Ramos (cell line): ENCODE data around the gene CCDC86.

Source experiments
- in situ Hi-C: fragments of 300-500 bp; cut with MboI; formaldehyde crosslinking; loops from one replicate; pipeline ENCODE4 v1.14.3; 2022; ENCODE audit warnings: low sequenced_read_pairs; ENCODE audit not compliant: unreplicated experiment

The CCDC86 gene

GRCh38 chr11:60867871-60868681 is 26.2 kb downstream of the CCDC86 start:
- in situ Hi-C loops: no loop called here

GRCh38 chr11:60868682-60869450 is 27.0 kb downstream of the CCDC86 start:
- in situ Hi-C loops: no loop called here

GRCh38 chr11:60869451-60869825 is 27.5 kb downstream of the CCDC86 start:
- in situ Hi-C loops: no loop called here

DNA sequence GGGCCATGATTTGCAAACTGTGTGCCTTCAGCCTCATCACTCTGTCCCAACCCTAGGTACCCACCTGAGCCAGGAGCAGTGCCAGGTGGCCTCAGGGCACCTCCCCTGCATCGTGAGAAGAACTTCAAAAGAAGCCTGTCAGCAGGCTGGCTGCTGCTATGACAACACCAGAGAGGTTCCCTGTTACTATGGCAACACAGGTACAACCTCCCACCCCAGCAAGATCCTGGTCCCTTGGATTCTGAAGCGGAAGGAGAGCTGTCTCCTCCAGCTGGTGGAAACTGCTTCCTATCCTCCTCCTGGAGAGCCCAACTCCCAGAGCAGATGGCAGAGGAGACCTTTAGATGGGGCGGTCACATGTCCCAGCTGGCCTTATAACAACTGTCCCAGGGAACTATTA is 28.4 kb downstream of the CCDC86 start:
- in situ Hi-C loops: no loop called here

GRCh38 chr11:60870733-60871377 is 28.9 kb downstream of the CCDC86 start:
- in situ Hi-C loops: no loop called here

DNA sequence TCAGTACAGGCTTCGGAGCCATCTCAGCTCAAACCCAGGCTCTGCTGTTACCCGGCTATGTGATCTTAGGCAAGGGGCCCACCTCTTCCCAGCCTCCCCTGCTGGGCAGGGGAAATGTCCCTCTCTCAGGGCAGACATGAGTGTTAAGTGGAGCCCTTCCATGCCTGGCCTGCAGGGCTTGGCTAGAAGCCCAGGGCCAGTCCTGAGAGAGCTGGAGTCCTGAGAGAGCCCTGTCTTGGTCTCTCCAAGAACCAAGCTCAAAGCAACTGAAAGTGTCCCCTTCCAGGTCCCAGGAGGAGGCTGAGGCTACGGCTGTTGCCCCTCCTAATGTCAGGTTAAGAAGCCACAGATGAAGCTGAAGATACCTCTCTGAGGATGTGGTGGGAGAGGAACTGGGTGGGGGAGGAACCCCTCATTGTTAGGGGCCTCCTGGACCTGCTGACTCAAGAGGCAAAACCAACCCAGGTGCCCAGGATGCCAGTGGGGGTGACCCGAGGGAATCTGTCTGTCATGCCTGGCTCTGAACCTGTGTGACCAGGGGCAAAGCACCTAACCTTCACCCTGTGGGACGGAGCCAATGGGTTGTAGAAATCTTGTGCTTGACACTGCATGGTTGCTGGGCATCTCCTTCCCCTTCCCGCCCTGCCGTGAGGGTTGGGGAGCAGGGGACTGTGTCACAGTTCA is 29.6 kb downstream of the CCDC86 start:
- in situ Hi-C loops: no loop called here

DNA sequence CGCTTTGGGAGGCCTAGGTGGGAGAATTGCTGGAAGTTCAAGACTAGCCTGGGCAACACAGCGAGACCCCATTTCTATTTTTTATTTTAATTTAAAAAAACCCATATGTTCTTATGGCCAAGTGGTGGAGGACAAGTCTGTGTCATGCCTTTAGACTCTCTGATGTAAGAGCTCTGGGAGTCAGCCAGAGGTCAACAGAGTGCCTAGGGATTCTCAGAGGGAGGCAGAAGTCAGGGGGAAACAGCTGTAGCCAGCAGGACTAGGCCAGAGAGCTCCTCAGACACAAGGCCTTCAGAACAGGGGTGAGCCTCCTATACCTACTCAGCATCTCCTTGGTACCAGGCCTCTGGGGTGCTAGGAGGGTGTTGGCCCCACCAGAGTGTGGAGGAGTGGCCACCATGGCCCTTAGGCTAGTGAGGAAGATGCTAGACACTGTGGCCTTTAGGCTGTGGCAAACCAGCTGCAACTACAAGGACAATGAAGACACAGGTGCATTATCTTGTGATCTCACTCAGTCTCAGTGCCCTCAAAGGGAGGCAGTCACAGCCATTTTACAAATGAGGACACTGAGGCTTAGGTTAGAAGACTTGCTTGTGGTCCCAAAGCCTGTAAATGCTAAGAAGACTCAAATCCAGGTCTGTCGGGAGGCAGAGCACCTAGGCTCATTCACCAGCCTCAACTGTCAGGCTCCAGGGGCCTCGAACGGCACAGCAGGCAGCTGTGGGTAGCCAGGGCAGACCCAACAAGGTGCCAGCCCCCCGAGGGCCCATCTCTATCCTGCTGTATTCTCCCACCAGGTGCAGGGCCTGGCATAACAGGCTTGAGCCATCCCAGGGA is 30.4 kb downstream of the CCDC86 start:
- in situ Hi-C loops: no loop called here

GRCh38 chr11:60872961-60873524 is 31.1 kb downstream of the CCDC86 start:
- in situ Hi-C loops: no loop called here

DNA sequence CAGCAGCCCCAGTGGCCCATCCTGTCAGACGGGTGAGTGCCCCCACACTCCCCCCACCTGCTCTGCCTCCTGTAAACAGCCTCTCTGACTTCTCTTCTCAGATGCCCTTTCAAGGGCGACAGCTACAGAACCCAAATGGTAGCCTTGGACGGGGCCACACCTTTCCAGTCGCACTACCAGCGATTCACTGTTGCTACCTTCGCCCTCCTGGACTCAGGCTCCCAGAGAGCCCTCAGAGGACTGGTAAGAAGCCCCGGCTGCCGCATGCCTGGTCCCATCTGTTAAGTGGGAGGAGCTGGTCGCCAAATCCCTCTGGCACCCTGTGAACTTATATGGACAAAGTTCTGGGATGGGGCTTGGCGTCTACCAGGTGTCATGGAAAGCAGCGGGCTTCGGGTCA is 31.6 kb downstream of the CCDC86 start:
- in situ Hi-C loops: no loop called here

- in situ Hi-C loops: no loop called here
Observed at GRCh38 chr11:60874421-60875365, 32.8 kb downstream of the CCDC86 start.

DNA sequence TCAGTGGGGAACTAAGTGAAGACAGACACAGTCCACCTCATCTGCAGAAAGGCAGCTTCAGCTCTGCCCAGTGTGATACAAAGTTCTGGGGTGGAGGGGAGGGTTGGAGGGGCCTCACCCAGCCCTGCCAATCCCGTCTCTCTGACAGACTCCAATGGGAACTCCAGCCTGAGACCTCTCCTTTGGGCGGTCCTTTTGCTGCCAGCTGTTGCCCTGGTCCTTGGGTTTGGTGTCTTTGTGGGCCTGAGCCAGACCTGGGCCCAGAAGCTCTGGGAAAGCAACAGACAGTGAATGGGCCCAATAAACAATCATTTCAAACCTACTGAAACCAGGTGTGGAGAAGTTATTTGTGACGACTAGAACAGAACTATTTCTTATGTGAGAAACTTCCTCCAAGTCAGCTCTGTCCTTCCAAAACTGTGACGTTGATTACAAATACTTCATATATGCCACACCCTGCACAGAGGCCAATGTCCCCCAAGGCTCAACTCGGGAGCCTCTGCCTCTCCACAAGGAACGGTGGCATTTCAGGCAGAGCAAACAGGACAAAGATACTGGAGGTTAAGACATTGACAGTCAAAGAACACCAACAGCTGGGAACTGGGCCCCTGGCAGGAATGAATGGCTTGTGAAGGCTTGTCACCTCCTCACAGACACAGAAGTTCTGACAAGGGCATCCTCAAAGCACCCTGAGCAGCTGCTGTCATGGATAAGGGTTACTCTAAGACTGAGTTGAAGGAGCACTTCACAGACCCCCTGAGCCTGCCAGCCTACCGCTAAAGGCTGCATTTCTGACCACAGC is 33.7 kb downstream of the CCDC86 start:
- in situ Hi-C loops: no loop called here

- in situ Hi-C loops: no loop called here
Observed at GRCh38 chr11:60876168-60876485, 34.2 kb downstream of the CCDC86 start.

- in situ Hi-C loops: no loop called here
Observed at GRCh38 chr11:60878245-60879101, 36.6 kb downstream of the CCDC86 start.

DNA sequence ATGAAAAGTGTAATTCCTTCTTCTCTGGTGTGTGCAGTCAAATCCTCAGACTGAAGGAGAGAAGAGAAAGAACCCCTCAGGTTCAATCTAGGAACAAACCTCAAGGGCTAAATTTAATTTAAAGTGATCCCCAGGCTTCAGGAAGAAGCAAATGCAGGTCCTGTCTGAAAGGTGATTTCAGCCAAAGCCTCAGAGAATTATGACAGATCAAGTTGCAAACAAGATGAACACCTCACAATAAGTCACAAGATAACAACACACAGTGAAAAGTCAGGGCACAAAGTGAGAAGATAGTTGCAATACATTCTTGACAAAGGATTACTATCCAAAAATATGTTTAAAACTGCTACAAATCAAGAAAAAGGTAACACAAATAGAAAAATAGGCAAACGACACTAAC is 37.2 kb downstream of the CCDC86 start:
- in situ Hi-C loops: no loop called here

- in situ Hi-C loops: no loop called here
Observed at GRCh38 chr11:60879971-60880588, 38.2 kb downstream of the CCDC86 start.

GRCh38 chr11:60880643-60881282 is 38.9 kb downstream of the CCDC86 start:
- in situ Hi-C loops: no loop called here
